COR-L47 (cell line): ENCODE data around the gene PIM3.

ENCODE experiments used
- DNase-seq: peaks from one replicate; lab custom pipeline; 2025; lab: John Stamatoyannopoulos, UW

The PIM3 gene

GRCh38 chr22:49943405-49943765, 17.2 kb upstream of the PIM3 start:
- no peak for DNase-seq

DNA sequence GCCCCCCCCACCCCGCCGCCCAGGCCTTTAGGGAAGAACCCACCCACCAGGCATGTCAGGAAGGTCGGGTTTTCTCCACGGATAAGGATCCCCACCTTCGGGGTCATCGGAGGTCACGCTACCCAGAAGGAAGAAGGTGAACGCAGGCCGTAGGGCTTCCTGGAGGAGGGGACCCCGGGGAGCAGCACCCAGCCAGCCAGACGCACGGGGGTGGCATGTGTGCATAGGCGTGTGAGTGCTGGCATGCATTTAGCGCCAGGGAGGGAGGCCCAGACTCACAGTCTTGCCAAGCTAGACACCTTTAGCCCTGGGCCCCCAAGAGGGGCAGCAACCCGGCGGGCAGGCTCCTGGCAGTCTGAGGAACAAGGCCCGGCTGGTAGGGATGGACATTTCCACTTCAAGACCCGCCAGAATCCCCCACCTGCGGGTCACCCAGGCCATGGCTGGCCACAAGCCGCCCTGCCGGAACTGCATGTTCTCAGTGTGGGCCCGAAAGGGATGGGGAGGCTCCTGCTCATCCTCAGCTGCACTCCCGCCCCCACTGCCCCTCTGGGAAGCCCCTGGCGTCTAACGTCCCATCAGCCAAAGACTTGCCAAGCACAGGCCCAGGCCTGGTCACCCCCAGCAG, 16.7 kb upstream of the PIM3 start:
- DNase-seq = no peak

- DNase-seq = no peak
Measured at GRCh38 chr22:49944399-49944891, 16.1 kb upstream of the PIM3 start.

DNA sequence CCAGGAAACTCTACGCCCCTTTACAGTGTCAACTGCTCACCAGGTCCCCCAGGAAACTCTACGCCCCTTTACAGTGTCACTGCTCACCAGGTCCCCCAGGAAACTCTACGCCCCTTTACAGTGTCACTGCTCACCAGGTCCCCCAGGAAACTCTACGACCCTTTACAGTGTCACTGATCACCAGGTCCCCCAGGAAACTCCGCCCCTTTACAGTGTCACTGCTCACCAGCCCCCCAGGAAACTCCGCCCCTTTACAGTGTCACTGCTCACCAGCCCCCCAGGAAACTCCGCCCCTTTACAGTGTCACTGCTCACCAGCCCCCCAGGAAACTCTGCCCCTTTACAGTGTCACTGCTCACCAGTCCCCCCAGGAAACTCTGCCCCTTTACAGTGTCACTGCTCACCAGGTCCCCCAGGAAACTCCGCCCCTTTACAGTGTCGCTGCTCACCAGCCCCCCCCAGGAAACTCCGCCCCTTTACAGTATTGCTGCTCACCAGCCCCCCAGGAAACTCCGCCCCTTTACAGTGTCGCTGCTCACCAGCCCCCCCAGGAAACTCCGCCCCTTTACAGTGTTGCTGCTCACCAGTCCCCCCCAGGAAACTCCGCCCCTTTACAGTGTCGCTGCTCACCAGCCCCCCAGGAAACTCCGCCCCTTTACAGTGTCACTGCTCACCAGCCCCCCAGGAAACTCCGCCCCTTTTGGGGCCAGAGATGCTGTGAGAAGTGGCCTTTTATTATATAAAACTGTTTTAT, 15.4 kb upstream of the PIM3 start:
- DNase-seq = peak; percentile 91

DNA sequence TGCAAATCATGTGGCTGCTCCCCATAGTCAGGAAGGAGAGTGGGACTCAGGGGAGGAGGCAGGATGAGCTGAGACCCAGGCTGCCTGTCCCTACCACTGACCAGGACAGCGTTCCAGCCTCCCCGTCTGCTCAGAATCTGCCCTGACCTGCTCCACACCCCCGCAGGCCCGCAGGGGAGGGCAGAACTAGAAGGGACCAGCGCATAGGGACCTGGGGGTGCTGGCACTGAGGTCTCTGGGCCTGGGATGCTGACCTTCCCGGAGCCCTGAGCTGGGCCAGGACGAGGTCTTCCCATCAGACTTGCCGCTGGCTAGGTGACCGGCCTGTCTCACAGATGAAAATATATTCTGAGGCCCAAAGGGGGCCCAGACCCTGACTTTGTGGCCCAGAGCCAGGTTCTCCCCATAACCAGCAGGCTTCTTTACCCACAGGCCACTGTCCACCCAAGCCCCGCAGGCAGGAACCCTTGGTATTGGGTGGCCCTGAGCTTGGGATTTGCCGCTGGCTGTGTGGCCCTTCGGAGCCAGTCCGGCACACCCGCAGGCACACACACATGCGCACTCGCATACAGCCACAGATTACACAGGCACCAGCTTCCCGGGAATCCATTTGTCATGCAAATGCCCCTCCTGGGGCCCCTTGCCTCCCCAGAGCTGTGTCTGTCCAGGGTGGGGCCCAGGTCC, 13.8 kb upstream of the PIM3 start:
- peak; percentile 30 for DNase-seq

DNA sequence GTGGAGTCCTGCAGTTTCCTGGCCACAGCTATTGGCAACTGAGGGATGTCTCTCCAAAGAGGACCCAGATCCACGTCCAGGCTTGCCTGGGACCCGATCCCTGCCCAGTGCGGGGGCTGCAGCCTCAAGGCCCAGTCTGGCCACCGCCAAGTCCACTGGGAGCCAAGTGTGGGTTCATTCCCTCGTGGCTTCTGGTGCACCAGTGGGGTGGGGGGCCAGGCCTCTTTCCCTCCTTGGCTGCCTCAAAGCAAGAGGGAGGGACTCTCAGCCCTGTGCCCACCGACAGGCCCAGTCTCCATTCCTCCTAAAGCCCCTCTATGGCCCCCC, 13.3 kb upstream of the PIM3 start:
- no peak for DNase-seq

GRCh38 chr22:49948116-49948957, 12.2 kb upstream of the PIM3 start:
- DNase-seq = no peak

DNA sequence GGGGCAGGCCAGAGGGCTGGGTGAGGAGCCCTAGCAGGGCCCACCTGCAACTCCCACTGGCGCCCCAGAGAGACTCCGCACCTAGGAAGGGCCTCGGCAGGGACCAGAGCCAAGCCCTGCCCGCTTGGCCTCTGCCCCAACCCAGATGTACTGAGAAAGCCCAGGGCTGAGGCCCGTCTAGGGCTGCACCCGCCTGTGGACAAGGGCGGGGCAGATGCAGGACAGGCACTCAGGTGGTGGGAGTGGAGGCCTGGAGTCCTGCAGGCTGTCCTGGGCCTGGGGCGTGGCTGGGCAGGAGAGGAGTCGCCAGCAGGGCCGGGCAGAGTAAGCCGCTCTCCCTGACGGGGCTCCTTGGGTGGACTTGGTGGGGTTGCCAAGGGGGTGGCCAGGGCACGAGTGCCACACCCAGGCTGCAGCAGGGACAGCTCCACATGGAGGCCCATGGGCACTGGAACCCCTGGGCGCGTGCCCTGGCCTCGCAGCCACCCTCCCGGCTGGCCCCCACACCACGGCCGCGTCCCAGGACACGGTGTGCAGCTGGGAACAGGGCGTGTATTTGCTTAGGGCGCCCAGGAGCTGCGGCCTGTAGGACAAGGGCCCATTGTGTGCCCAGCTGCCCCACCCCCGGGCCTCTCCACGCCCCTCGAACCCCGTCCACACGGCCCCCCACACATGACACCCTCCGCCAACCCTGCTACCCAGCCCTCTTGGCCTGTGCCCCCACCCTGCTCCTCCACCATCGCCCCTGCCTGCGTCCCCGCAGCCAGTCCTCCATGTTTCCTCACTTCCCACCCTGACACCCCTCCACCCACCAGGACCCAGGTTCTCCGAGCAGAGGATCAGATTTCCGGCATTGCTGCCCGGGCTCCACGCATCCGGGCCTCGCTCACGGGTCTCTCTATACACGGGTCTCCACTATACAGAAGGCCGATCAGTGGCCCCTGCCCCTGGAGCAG, 11.3 kb upstream of the PIM3 start:
- no peak for DNase-seq

GRCh38 chr22:49949914-49950292, 10.7 kb upstream of the PIM3 start:
- no peak for DNase-seq

- DNase-seq = no peak
Measured at GRCh38 chr22:49950396-49950994, 10.1 kb upstream of the PIM3 start.

GRCh38 chr22:49951000-49951677, 9.4 kb upstream of the PIM3 start:
- DNase-seq = peak; percentile 56

GRCh38 chr22:49951678-49951985, 8.9 kb upstream of the PIM3 start:
- no peak for DNase-seq

GRCh38 chr22:49951986-49952896, 8.3 kb upstream of the PIM3 start:
- DNase-seq = no peak

GRCh38 chr22:49953027-49953679, 7.4 kb upstream of the PIM3 start:
- no peak for DNase-seq

- DNase-seq = no peak
Measured at GRCh38 chr22:49953680-49954344, 6.8 kb upstream of the PIM3 start.

DNA sequence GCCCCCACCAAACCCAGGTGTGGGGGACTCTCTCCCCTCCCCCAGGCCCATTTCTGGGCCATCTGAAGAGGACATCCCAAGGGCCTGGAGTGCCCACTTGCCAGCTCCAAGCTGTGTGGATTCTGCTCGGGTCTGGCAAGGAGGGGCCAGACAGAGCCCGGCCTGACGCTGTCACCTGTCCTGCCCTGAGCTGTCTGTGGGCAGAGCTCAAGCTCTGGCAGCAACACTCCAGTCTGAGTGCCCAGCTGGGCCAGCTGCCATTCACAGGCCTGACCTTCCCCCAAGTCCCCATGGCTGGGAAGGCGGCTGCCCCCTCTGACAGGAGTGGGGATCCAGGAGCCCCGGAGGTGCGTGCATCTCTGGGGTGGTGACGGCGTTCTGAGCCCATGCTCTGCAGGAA, 6.2 kb upstream of the PIM3 start:
- no peak for DNase-seq

DNA sequence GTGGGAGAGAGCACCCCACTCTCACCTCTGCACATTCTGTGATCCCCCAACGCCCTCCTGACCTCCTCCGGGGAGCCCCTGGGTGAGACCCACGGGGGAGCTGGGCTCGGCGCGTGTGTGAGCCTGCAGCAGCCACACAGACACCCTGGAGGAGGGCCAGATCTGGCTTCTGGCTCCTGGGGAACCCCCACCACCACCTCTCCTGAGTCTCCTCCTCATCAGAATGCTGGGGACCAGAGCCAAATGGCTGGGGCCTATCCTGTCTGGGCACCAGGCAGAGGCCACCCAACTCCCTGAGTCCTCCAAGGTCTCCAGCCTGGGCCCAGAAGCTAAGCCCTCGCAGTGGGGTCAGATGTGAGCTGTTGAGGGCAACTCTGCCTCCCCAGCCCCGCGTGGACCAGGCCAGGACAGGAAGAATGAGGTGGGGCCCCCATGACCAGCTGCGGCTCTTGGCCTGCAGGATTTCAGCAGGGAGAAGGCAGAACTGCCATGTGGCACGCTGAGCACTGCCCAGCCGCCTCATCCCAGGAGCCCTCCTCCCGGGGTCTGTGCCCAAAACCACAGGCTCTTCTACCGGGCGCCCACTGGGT, 5.5 kb upstream of the PIM3 start:
- DNase-seq = no peak
